ENCODE results near the gene PKD1L1. TPM values are rescaled to one million over a fixed set of nuclear protein-coding genes. Genes with fewer than 3 reads are reported as not detected.

The PKD1L1 gene
- total RNA-seq, 1 experiment from 2014 or later, result 0.17 TPM

GRCh38 chr7:47737601-47738000 lies 210.7 kb downstream of the PKD1L1 start:
- Histone ChIP-seq H2AK5ac (ENCODE audit: insufficient read length, low read length) (no peak overlapping the region), H2BK120ac (ENCODE audit: low read depth, low read length, poor library complexity, severe bottlenecking) (no peak overlapping the region), H2BK12ac (ENCODE audit: insufficient read length, low read depth, low read length) (no peak overlapping the region), H3K9ac (ENCODE audit: extremely low read depth, insufficient read length, low read length) (no peak overlapping the region), H3K27me3 (ENCODE audit: insufficient read depth, low read length) (no peaks in the 10 kb centered on the region), H3K27ac (ENCODE audit: insufficient read length, low read depth, low read length) (no peak overlapping the region), H3T11ph (ENCODE audit: low read length) (no peak overlapping the region), H3K79me2 (ENCODE audit: insufficient read depth, low read length) (no peaks in the 10 kb centered on the region), H2BK5ac (ENCODE audit: insufficient read length, low read length) (no peak overlapping the region), H4K20me1 (ENCODE audit: control insufficient read depth, insufficient read depth, insufficient read length) (no peaks in the 10 kb centered on the region), H3K18ac (ENCODE audit: insufficient read length, low read depth, low read length) (no peak overlapping the region), H3K4ac (ENCODE audit: low read depth, low read length) (no peak overlapping the region), H3K9me3 (ENCODE audit: control insufficient read depth, low read depth, low read length) (no peaks in the 10 kb centered on the region), H3K23ac (ENCODE audit: insufficient read length, low read depth, low read length) (no peak overlapping the region), H3K23me2 (ENCODE audit: insufficient read length, low read depth, low read length, poor library complexity, severe bottlenecking) (no peaks in the 10 kb centered on the region), H4K8ac (replicated peaks; ENCODE audit: insufficient read length, low read depth, low read length) (no peak overlapping the region), H3K4me2 (ENCODE audit: insufficient read depth, insufficient read length, low read length) (no peak overlapping the region), H2BK15ac (ENCODE audit: low read depth, low read length) (no peak overlapping the region), H2BK20ac (ENCODE audit: low read depth, low read length, poor library complexity, severe bottlenecking) (no peak overlapping the region), H3K14ac (ENCODE audit: insufficient read depth, low read length) (no peak overlapping the region), H3K56ac (ENCODE audit: insufficient read length, low read depth, low read length) (no peak overlapping the region), H3K4me1 (ENCODE audit: insufficient read depth, low read length) (no peaks in the 10 kb centered on the region; the same call in 1 of the 2 replicates), H4K91ac (ENCODE audit: insufficient read length, low read depth, low read length) (no peak overlapping the region), H3K79me1 (ENCODE audit: insufficient read depth, low read depth, low read length, poor library complexity, severe bottlenecking) (no peaks in the 10 kb centered on the region), H2AFZ (ENCODE audit: low read length) (no peak overlapping the region), H4K5ac (ENCODE audit: insufficient read length, low read depth, low read length) (no peak overlapping the region)
- H3K27ac Mint-ChIP-seq, result no peak overlapping the region
- TF ChIP-seq, protein P1, sequence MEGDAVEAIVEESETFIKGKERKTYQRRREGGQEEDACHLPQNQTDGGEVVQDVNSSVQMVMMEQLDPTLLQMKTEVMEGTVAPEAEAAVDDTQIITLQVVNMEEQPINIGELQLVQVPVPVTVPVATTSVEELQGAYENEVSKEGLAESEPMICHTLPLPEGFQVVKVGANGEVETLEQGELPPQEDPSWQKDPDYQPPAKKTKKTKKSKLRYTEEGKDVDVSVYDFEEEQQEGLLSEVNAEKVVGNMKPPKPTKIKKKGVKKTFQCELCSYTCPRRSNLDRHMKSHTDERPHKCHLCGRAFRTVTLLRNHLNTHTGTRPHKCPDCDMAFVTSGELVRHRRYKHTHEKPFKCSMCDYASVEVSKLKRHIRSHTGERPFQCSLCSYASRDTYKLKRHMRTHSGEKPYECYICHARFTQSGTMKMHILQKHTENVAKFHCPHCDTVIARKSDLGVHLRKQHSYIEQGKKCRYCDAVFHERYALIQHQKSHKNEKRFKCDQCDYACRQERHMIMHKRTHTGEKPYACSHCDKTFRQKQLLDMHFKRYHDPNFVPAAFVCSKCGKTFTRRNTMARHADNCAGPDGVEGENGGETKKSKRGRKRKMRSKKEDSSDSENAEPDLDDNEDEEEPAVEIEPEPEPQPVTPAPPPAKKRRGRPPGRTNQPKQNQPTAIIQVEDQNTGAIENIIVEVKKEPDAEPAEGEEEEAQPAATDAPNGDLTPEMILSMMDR (conservative IDR thresholded peaks at IDR 0.05), result no peak
- H3K36me3 Mint-ChIP-seq (ENCODE audit: insufficient read depth in 1 of 3, low read depth in 3 of 3), result no peaks in the 10 kb centered on the region
- no peaks in the 10 kb centered on the region for H3K9me3 Mint-ChIP-seq
- peaks cover 27% of the 10 kb centered on the region in 2 experiments for H3K4me1 Mint-ChIP-seq
- H3K4me3 Mint-ChIP-seq, result no peak overlapping the region
- H3K27me3 Mint-ChIP-seq (ENCODE audit: low read depth), result peaks cover 18% of the 10 kb centered on the region
- DNase-seq, result no peak
- WGBS (ENCODE audit: extremely low coverage, insufficient read length, low lambda C conversion rate), result no CpG with 5 or more reads among the region's 4 CpGs
